ENCODE data around the gene CCNF.

Gene CCNF

GRCh38 chr16:2487903-2488531 lies 58.8 kb downstream of the CCNF start:
- DNase-seq: no peak

GRCh38 chr16:2489581-2489980 lies 60.3 kb downstream of the CCNF start:
- DNase-seq: no peak

- DNase-seq: no peak
Observed at GRCh38 chr16:2490190-2491105, 61.2 kb downstream of the CCNF start.

- DNase-seq: no peak
Observed at GRCh38 chr16:2492292-2492691, 63.0 kb downstream of the CCNF start.

GRCh38 chr16:2493605-2494004 lies 64.4 kb downstream of the CCNF start:
- no peak for DNase-seq

- no peak for DNase-seq
Observed at GRCh38 chr16:2494616-2495015, 65.4 kb downstream of the CCNF start.

- no peak for DNase-seq
Observed at GRCh38 chr16:2495041-2495440, 65.8 kb downstream of the CCNF start.

GRCh38 chr16:2496223-2497115 lies 67.2 kb downstream of the CCNF start:
- DNase-seq: no peak

GRCh38 chr16:2497116-2497630 lies 67.9 kb downstream of the CCNF start:
- no peak for DNase-seq

- DNase-seq: no peak
Observed at GRCh38 chr16:2497695-2498484, 68.6 kb downstream of the CCNF start.

GRCh38 chr16:2498531-2499253 lies 69.4 kb downstream of the CCNF start:
- DNase-seq: no peak

GRCh38 chr16:2499454-2499853 lies 70.2 kb downstream of the CCNF start:
- no peak for DNase-seq

- no peak for DNase-seq
Observed at GRCh38 chr16:2499890-2500429, 70.7 kb downstream of the CCNF start.

- DNase-seq: no peak
Observed at GRCh38 chr16:2500430-2500917, 71.2 kb downstream of the CCNF start.

GRCh38 chr16:2500918-2501750 lies 71.9 kb downstream of the CCNF start:
- peak; percentile 83 for DNase-seq

GRCh38 chr16:2501946-2502895 lies 73.0 kb downstream of the CCNF start:
- no peak for DNase-seq

GRCh38 chr16:2505695-2506094 lies 76.4 kb downstream of the CCNF start:
- no peak for DNase-seq

GRCh38 chr16:2507052-2507659 lies 77.9 kb downstream of the CCNF start:
- DNase-seq: no peak
